ENCODE results near the gene FBF1.
"Not testable (repeated sequence)": the region's sequence is repeated elsewhere in the genome, so short reads cannot be mapped to it uniquely, and the experiment has no call there.

The FBF1 gene

GRCh38 chr17:75873587-75874322 lies 67.1 kb downstream of the FBF1 start:
- DNase-seq: no peak

GRCh38 chr17:75872434-75873351 lies 68.1 kb downstream of the FBF1 start:
- DNase-seq: peak; percentile 67

GRCh38 chr17:75870228-75870627 lies 70.6 kb downstream of the FBF1 start:
- DNase-seq: not testable (repeated sequence)

- no peak for DNase-seq
These were observed 71.3 kb downstream of the FBF1 start for GRCh38 chr17:75869282-75870141.

GRCh38 chr17:75868730-75869281 lies 72.0 kb downstream of the FBF1 start:
- not testable (repeated sequence) for DNase-seq

GRCh38 chr17:75865404-75866188 lies 75.2 kb downstream of the FBF1 start:
- DNase-seq: not testable (repeated sequence)

- peak; percentile 25 for DNase-seq
These were observed 76.0 kb downstream of the FBF1 start for GRCh38 chr17:75864887-75865286.

- DNase-seq: peak; percentile 46
These were observed 76.4 kb downstream of the FBF1 start for GRCh38 chr17:75864448-75864871.

- DNase-seq: no peak
These were observed 78.9 kb downstream of the FBF1 start for GRCh38 chr17:75861927-75862317.
